HL-60/S4 (cell line): ENCODE measurements around the gene ECT2.
"Not testable (repeated sequence)": the region's sequence is repeated elsewhere in the genome, so short reads cannot be mapped to it uniquely, and the experiment has no call there.

ENCODE experiments used
- in situ Hi-C: fragments of 300-500 bp; cut with MboI; formaldehyde crosslinking; loops from 2 replicates; pipeline ENCODE4 v1.14.3; 2022; ENCODE audit warnings: low sequenced_read_pairs

The ECT2 gene, protein sequence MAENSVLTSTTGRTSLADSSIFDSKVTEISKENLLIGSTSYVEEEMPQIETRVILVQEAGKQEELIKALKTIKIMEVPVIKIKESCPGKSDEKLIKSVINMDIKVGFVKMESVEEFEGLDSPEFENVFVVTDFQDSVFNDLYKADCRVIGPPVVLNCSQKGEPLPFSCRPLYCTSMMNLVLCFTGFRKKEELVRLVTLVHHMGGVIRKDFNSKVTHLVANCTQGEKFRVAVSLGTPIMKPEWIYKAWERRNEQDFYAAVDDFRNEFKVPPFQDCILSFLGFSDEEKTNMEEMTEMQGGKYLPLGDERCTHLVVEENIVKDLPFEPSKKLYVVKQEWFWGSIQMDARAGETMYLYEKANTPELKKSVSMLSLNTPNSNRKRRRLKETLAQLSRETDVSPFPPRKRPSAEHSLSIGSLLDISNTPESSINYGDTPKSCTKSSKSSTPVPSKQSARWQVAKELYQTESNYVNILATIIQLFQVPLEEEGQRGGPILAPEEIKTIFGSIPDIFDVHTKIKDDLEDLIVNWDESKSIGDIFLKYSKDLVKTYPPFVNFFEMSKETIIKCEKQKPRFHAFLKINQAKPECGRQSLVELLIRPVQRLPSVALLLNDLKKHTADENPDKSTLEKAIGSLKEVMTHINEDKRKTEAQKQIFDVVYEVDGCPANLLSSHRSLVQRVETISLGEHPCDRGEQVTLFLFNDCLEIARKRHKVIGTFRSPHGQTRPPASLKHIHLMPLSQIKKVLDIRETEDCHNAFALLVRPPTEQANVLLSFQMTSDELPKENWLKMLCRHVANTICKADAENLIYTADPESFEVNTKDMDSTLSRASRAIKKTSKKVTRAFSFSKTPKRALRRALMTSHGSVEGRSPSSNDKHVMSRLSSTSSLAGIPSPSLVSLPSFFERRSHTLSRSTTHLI

DNA sequence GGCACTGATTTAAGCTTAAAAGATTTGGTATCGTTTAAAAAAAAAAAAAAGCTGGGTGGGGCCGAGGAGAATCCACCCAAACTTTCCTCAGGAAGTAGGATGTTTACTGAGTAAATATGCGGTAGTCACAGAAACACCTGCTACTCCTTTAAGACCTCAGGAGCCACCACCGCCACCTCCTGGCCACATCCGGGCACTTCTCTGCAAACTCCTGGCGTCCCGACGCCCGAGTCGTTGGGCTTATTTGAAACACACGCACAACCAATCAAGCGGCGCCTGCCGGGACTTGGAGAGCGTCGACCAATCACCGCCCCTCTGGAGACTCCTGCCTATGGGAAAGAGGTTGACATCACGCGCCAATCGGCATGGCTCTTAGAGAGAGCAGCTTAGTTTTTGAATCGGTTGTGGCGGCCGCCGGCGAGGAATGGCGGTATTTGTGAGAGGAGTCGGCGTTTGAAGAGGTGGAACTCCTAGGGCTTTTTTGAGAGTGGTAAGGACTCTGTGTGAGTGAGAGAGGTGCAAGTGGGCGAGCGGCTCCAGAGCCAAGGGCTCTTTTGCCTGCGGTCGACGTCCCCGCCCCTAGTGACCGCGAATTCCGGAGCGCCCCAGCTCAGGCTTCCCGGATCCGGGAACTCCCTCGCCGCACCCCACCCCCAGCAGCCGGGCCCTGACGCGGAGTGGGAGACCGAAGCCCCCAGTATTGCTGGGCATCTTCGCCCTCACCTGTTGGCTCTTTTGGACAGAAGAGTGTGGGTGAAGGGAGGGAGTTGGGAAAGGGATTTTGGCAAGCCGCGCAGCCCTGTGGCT lies at the start of gene ECT2:
ECT2 (plus strand) TSS at position 359 of the 807 bp plus-strand sequence. CDS start 3,805 bp downstream, outside the sequence.
- in situ Hi-C loops, result no loop called here

DNA sequence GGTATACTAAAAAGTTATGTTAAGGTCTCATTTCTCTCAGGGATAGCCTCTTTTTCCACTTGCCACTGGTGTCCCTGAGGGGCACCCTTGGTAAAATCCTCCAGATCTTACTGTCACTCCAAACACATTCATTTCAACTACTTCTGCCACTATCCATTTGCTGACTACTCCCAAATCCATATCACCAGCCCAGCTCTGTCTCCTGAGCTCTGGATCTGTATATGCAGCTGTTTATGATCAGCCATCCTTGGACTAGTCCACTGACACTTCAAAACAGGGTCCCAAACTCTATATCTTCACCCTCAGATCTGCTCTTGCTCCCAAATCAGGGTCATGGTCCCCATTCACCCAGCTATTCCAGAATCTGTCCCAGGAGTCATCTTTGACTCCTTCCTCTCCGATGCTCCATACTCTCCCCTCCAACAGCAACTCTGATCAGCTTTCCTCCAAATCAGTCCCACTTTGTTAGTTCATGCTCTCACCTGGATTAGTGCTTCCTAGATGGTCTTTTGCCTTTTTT lies 49.5 kb upstream of the ECT2 start:
- in situ Hi-C loops, result no loop called here

DNA sequence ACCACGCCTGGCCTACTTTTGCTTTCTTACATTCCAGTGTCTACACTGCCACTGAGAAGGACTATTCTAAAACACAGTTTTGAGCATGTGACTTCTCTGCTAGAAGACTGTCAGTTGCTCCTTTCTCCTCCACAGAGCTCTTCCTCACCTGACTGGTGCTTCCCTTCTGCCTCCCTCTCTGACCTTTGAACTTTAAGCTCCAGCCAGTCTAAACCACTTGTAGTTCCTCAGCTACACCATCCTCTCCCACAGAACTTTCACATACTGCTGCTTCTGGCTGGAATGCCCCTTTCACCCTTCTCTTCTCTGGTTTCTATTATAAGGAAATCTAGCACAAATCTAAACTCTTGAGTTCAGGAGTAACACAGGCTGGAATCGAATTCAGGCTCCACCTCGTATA lies 48.8 kb upstream of the ECT2 start:
- in situ Hi-C loops, result no loop called here

DNA sequence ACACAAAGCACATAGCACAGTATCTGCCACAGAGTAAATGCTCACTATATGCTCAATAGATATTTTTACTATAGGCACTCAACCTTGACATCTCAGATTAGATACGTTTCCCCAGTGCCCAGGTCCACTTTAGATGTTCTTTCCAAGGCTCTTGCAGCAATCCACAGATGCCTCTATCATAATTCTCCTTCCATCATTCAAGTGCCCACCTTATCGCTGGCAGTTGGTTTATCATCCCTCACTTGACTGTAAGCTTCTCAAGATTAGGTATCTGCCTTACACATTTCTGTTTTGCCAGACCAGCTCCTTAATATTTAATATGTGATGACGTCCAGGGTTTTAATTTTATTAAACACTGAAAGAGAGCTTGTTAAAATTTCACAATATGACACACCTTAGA lies 48.3 kb upstream of the ECT2 start:
- in situ Hi-C loops, result no loop called here

DNA sequence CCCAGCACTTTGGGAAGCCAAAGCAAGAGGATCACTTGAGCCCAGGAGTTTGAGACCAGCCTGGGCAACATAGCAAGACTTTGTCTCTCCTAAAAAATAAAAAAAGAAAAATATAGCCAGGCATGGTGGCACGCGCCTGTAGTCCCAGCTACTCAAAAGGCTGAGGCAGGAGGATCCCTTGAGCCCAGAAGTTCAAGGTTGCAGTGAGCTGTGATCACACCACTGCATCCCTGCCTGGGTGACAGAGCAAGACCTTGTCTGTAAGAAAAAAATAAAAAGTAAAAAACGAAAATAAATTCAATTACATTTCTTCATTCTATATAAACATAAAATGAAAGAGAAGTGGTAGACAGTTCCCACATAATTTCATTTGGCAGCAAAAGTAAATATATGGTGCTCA lies 47.8 kb upstream of the ECT2 start:
- in situ Hi-C loops, result not testable (repeated sequence)

DNA sequence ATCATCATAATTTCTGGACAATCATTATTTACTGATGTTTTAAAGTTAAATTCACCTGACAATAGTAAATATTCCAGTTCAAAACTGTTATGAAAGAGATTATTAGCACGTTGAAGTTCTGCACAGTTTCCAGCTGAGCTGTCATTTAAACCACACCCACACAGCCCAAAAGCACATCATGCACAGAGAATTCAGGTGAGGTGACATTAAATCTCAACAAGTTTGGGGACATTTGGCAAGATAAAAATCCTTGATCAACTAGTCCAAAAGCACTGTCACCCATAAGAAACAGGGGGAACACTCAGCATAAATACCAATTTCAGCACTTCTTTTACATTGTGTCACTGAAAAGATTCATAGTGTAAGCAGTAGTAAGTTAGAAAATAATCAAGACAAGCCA lies 46.5 kb upstream of the ECT2 start:
- in situ Hi-C loops, result no loop called here

DNA sequence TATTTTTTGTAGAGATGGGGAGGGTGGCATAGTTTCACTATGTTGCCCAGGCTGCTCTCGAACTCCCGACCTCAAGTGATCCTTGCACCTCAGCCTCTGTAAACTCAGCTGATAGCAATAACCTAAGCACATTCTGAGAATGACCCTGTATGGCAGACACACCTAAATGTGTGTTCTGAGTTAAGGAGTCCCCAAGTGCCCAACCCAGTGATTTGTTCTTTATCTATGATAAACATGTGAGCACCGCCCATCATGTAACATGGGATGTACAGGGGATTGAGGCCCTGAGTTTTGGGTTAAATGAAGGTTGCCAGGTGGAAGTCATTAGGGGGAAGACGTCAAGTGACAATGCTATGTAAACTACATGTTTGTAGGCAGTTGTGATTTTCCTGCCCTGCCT lies 45.4 kb upstream of the ECT2 start:
- in situ Hi-C loops, result no loop called here

DNA sequence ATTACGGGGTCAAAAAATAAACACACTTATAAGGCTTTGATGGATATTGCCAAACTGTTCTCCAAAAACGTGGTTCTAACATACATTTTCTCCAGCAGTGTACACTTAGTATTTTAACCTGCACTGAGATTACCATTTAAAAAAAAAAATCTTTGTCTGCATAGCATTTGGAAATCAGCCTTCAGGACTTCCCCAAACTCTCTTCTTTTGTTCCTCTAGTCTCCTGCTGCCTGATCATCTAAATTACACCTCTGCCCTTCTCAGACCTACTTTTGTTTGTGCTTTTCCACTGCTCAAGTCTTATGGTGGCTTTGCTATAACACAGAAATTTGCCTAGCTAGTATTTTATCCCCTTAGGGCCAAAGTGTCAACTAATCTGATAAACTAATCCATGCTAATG lies 43.5 kb upstream of the ECT2 start:
- in situ Hi-C loops, result no loop called here

DNA sequence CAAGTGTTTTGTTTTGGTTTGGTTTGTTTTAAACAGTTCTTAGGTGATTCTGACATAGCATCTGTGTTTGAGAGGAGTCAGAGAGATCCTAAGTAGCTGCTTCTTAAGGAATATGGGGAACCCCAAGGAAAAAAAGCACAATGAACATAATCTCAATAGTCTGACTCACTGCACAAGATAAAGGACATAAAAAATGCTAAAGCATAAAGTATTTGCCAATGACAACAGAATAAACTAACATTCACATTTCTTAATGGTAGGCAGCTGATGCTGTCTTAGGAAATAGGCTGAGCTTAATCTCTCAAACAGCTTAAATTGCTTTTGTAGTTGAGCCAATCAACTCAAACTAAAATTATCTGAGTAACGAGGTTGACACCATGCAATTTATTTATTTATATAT lies 42.6 kb upstream of the ECT2 start:
- in situ Hi-C loops, result no loop called here

DNA sequence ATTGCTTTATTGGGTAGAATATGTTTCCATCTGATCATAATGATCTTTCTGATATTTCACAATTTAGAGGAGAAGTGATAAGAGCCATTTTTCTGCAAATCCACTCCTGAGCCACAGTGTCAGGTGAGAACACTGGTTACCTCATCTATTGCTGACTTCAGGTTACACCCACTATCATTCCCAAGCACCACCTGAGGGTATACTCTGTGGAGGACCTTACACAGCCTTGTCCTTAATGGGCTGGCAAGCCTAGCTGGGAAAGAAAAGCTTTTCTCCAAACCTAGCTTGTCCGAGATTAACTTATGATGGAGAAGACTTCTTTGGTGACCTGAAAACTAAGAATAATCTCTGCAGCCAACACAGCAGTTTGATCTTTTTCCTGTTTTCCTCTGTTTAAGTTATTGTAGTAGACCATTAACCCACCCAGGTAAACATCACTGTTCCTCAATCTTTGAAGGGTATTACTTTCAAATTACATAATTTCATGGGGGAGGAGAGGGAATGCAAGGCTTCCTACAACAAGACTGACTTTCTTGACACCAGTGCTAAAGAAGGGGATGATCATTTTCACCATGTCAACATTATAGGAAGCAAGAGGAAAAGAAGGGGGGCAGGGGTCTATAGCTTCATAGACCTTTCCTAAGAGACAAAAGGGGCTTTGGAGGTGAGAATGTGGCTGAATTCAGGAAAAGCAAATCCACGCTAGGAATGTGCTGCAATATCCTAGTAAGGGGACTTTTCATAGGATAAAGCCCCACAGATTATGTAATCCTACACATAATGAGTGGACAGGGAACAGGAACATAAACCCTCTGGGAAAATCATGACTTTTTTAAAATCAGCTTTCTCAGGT lies 41.4 kb upstream of the ECT2 start:
- in situ Hi-C loops, result no loop called here

DNA sequence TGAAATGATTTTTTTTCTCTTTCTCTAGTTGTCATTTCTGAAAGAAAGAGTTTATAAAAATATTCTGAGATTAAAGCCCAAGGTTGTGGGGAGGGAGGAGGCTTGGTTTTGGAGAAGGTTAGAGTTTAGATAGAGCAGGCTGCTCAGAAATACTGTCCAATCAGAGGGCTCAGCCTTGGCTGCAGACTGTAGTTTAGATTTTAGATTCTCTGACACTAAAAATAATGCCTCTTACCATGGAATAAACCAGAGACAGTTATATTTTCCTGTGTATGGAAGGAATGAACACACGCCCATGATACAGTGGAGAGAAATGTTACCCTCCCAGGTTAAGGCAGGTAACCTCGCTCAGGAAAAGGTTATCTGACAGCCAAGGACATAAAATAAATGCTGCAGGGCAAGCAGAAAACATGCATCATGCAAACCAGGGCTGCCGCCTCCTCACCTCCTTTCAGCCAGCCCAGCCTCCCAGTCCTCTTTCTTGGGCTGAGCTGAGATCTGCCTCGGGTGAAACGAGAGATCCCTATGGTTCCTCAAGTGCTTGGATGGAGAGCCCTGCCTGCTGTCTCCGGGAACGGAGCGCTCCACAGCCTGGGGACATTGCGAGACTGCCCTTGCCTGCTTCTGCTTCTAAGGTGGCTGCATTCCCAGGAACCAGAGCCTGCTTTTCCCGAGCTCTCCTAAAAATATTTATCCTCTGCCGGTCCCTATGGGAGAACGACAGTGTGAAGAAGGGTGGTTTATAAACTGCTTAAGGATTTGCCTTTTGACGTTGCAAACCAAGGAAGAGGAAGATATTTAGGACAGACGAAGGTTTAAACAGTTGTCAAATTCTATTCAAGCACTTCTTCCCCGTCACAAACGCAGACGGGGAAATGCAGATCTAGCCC lies 40.5 kb upstream of the ECT2 start:
- in situ Hi-C loops, result no loop called here

DNA sequence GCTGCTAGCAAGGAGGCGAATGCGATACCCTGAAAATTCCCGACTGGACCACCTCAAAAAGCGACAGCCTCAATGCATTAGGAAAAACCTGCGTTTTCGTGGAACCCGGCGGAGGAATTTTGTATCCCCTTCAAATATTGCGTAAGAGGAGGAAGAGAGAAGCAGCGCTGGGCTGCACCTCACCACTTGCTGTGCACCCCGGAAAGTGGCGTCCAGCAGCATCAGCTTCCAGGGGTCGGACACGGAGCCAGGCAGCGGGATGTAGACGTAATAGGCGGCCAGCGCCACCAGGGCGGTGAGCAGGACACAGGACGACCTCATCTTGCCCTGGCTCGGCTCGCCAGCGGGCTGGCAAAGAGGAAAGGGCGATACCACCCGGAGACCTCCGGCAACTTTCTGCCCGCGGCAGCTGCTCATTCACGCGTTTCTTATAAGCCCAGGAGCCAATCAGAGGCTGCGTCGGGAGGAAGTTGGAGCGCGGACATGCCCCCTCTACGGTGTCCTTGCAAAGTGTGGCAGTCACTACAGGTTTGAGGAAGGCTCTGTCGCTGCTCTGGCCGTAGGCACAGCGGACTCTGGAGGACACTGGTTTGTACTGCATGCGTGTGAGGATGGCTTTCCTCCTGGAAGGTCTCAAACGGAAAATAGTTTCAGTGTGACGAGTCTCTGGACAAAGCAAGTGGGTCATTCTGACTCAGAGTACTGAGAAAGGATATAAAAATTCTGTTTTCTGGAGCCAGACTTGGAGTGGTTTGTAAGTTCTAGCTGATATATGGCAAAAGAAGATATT lies 39.7 kb upstream of the ECT2 start, which contains the start of gene NCEH1:
NCEH1 (minus strand) TSS at position 404 of the 790 bp plus-strand sequence; CDS start at position 321, 83 bp downstream.
- in situ Hi-C loops, result no loop called here

DNA sequence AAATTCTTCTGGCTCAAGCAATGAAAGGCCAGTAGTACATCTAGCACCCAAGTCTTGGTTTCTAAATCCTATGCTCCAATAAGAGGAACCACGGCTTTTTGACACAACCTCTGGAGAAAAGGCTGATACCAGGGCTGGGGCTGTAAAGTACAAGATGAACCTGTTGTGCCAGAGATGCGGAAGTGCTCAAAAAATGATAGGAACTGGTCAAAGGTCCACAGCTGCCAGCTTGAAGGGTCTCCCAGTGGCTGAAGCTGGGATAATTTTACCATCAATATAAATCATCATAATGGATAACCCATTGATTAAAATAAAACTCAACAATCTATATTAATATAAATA lies 39.1 kb upstream of the ECT2 start:
- in situ Hi-C loops, result no loop called here

DNA sequence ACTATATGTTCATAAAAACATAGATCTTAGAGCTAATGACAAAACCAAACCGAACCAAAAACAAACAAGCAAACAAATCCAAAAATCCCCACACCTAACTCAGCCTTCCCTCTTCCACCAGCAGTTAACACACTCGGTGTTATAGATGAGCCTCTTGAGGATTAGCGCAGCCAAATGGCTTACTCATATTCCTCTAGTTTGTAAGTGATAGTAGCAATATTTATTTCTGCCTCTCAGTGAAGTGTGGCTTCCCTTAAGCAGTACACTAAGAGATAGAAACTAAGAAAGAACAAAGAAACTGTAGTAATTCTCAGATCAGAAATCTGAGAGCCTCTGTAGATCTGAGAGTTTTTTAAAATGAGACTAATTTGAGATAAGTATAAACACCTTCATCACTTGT lies 37.2 kb upstream of the ECT2 start:
- in situ Hi-C loops, result no loop called here

DNA sequence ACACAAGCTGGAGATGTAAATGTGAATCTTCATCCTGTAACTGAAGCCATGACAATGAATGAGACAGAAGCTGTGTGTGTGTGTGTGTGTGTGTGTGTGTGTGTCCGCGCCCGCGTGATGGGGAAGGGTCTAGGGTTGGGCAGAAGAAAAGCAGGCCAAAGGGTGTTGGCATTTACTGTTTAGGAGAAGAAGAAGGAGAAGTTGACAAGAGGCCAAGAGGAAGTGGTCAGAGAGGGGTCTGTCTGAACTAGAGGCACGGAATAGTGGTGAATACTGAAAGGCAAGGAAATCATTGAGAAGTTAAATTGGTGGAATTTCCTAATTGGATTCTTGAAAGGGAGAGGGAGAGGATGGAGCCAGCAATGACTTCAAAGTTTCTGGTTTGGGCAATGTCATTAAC lies 34.0 kb upstream of the ECT2 start:
- in situ Hi-C loops, result no loop called here

DNA sequence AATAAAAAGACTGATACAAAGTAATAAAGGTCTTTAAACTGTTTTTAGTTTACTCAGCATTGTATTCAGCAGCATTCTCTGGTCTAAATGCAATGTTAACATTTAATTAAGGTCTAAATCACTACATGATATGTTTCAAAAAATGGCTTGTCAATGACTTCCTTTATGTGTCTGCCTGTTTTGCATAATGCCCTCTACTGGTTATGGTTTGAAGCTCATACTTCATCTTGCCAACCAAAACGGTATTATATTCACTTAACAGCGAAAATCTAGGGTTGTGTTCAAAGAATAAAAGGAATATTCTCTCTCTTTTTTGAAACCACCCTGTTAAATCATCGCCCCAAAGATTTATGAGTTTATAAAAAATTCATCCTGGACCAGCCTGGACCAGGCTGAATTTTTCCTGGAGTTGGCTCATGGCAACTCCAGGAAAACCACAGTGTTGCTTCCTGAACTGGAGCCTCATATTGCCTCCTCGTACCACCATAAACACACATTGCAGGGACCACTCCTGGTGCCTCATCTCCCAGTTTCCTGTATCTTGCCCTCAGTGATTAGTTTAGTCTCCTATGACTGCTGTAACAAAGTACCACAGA lies 32.9 kb upstream of the ECT2 start:
- in situ Hi-C loops, result no loop called here

DNA sequence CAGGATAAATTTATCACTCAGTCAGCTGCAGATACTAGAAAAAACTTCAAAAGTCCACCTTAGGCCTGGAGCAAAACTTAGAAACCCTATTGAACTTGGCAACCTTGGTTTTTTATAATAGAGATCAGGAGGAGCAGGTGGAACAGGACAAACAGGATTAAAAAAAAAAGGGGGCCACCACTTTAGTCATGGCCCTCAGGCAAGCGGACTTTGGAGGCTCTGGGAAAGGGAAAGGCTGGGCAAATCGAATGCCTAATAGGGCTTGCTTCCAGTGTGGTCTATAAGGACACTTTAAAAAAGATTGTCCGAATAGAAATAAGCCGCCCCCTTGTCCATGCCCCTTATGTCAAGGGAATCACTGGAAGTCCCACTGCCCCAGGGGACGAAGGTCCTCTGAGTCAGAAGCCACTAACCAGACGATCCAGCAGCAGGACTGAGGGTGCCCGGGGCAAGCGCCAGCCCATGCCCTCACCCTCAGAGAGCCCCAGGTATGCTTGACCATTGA lies 27.9 kb upstream of the ECT2 start:
- in situ Hi-C loops, result not testable (repeated sequence)

DNA sequence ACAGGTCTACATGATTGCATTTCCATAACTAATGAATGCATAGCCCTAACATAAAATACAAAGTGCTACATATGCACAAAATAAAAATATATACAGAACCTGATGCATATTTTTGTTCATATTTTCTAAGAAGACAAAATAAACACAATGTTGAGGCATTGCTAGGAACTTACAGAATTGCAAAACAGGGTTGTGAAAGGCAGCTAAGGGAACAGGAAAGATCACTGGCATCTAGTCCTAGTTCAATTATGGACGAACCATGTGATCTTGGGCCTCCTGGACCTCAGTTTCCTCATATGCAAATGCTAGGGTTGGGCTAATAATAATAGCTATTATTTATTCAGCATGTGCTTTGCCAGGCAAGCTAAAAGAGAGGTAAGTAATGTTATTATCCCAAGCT lies 24.1 kb upstream of the ECT2 start:
- in situ Hi-C loops, result no loop called here
